ENCODE results near the gene USP16. TPM values are rescaled to one million over a fixed set of nuclear protein-coding genes. Genes with fewer than 3 reads are reported as not detected.
A peak's percentile ranks its signal among the peaks of the same experiment; 100 is the strongest.

The USP16 gene
- total and polyA plus RNA-seq, 2 of the 13 experiments (the other 11 are each of a cell fraction or from before 2014, with no cell fraction given), result 16.5 to 46.9 TPM

- TF ChIP-seq, protein P1, sequence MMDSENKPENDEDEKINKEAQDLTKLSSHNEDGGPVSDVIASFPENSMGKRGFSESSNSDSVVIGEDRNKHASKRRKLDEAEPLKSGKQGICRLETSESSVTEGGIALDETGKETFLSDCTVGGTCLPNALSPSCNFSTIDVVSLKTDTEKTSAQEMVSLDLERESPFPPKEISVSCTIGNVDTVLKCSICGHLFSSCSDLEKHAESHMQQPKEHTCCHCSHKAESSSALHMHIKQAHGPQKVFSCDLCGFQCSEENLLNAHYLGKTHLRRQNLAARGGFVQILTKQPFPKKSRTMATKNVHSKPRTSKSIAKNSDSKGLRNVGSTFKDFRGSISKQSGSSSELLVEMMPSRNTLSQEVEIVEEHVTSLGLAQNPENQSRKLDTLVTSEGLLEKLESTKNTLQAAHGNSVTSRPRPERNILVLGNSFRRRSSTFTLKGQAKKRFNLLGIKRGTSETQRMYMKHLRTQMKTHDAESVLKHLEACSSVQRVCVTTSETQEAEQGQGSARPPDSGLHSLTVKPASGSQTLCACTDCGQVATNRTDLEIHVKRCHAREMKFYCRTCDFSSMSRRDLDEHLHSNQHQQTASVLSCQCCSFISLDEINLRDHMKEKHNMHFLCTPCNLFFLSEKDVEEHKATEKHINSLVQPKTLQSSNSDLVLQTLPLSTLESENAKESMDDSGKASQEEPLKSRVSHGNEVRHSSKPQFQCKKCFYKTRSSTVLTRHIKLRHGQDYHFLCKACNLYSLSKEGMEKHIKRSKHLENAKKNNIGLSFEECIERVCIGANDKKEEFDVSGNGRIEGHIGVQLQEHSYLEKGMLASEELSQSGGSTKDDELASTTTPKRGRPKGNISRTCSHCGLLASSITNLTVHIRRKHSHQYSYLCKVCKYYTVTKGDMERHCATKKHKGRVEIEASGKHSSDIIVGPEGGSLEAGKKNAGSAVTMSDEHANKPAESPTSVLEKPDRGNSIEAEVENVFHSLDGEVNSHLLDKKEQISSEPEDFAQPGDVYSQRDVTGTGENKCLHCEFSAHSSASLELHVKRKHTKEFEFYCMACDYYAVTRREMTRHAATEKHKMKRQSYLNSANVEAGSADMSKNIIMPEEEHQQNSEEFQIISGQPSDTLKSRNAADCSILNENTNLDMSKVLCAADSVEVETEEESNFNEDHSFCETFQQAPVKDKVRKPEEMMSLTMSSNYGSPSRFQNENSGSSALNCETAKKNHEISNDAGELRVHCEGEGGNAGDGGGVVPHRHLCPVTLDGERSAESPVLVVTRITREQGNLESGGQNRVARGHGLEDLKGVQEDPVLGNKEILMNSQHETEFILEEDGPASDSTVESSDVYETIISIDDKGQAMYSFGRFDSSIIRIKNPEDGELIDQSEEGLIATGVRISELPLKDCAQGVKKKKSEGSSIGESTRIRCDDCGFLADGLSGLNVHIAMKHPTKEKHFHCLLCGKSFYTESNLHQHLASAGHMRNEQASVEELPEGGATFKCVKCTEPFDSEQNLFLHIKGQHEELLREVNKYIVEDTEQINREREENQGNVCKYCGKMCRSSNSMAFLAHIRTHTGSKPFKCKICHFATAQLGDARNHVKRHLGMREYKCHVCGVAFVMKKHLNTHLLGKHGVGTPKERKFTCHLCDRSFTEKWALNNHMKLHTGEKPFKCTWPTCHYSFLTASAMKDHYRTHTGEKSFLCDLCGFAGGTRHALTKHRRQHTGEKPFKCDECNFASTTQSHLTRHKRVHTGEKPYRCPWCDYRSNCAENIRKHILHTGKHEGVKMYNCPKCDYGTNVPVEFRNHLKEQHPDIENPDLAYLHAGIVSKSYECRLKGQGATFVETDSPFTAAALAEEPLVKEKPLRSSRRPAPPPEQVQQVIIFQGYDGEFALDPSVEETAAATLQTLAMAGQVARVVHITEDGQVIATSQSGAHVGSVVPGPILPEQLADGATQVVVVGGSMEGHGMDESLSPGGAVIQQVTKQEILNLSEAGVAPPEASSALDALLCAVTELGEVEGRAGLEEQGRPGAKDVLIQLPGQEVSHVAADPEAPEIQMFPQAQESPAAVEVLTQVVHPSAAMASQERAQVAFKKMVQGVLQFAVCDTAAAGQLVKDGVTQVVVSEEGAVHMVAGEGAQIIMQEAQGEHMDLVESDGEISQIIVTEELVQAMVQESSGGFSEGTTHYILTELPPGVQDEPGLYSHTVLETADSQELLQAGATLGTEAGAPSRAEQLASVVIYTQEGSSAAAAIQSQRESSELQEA (CRISPR knock-in tag; IDR thresholded peaks at IDR 0.05; ENCODE audit: not compliant biosample characterization), result no peak
- TF ChIP-seq GTF3A (CRISPR knock-in tag; conservative IDR thresholded peaks at IDR 0.05), result no peak
- TF ChIP-seq ZNF382 (CRISPR knock-in tag; IDR thresholded peaks at IDR 0.05; ENCODE audit: borderline replicate concordance), result no peak
- no peak for TF ChIP-seq YY1 (IDR thresholded peaks at IDR 0.05; ENCODE audit: insufficient read depth, insufficient replicate concordance, low read depth, low read length)
- no peak for TF ChIP-seq SETDB1 (CRISPR knock-in tag; IDR thresholded peaks at IDR 0.05; ENCODE audit: borderline replicate concordance)
- no peak for TF ChIP-seq ARID3A (IDR thresholded peaks at IDR 0.05; ENCODE audit: low read depth, low read length)
- TF ChIP-seq, protein P2, sequence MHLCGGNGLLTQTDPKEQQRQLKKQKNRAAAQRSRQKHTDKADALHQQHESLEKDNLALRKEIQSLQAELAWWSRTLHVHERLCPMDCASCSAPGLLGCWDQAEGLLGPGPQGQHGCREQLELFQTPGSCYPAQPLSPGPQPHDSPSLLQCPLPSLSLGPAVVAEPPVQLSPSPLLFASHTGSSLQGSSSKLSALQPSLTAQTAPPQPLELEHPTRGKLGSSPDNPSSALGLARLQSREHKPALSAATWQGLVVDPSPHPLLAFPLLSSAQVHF (CRISPR knock-in tag; IDR thresholded peaks at IDR 0.05), result no peak
- TF ChIP-seq GRHL1 (CRISPR knock-in tag; conservative IDR thresholded peaks at IDR 0.05), result no peak
- 0 out of 2 replicates have a peak, but pooled peaks have one; percentile 26 for TF ChIP-seq ZNF746 (CRISPR knock-in tag; IDR thresholded peaks at IDR 0.05)
- no peak for TF ChIP-seq ARHGAP35 (CRISPR knock-in tag; IDR thresholded peaks at IDR 0.05; ENCODE audit: borderline replicate concordance)
- TF ChIP-seq ZNF724P (CRISPR knock-in tag; IDR thresholded peaks at IDR 0.05; ENCODE audit: borderline replicate concordance), result no peak
- no peak for TF ChIP-seq SRSF9 (IDR thresholded peaks at IDR 0.05; ENCODE audit: borderline replicate concordance, insufficient read depth, low read depth, low read length, poor library complexity, severe bottlenecking)
- no peak for TF ChIP-seq MBD4 (IDR thresholded peaks at IDR 0.05; ENCODE audit: borderline replicate concordance, low read length)
- TF ChIP-seq NONO (IDR thresholded peaks at IDR 0.05), result no peak
- TF ChIP-seq NONO (CRISPR knock-in tag; conservative IDR thresholded peaks at IDR 0.05), result peak; percentile 42; the same call in 1 of the 2 replicates
These were observed at the start of gene USP16 (continued) for GRCh38 chr21:29024474-29025327.

All from HepG2 (cell line).